Measurements from ENCODE around the gene USP17L22. TPM values are rescaled to one million over a fixed set of nuclear protein-coding genes. Genes with fewer than 3 reads are reported as not detected.

The USP17L22 gene
- total and polyA plus RNA-seq, 2 donors from 2014 or later (not counting 2 experiments from before 2014, with no cell fraction given): not detected

Other genes with a start within 250 kb of the USP17L22 start
- gene FAM90A26, start 97.2 kb upstream of the USP17L22 start, total RNA-seq: not detected in 2 replicates
- not detected in 2 replicates for gene FAM90A26, start 97.2 kb upstream of the USP17L22 start, polyA plus RNA-seq
- gene USP17L10, start 57.0 kb upstream of the USP17L22 start, total RNA-seq: not detected in 2 replicates
- gene USP17L10, start 57.0 kb upstream of the USP17L22 start, polyA plus RNA-seq: not detected in 2 replicates
- not detected in 2 replicates for gene USP17L11, start 52.2 kb upstream of the USP17L22 start, total RNA-seq
- not detected in 2 replicates for gene USP17L11, start 52.2 kb upstream of the USP17L22 start, polyA plus RNA-seq
- not detected in 2 replicates for gene USP17L12, start 47.5 kb upstream of the USP17L22 start, total RNA-seq
- gene USP17L12, start 47.5 kb upstream of the USP17L22 start, polyA plus RNA-seq: not detected in 2 replicates
- not detected in 2 replicates for gene USP17L13, start 42.7 kb upstream of the USP17L22 start, total RNA-seq
- gene USP17L13, start 42.7 kb upstream of the USP17L22 start, polyA plus RNA-seq: not detected in 2 replicates
- not detected in 2 replicates for gene USP17L15, start 33.2 kb upstream of the USP17L22 start, total RNA-seq
- gene USP17L15, start 33.2 kb upstream of the USP17L22 start, polyA plus RNA-seq: not detected in 2 replicates
- gene USP17L17, start 23.7 kb upstream of the USP17L22 start, total RNA-seq: not detected in 2 replicates
- not detected in 2 replicates for gene USP17L17, start 23.7 kb upstream of the USP17L22 start, polyA plus RNA-seq
- not detected in 2 replicates for gene USP17L18, start 19.0 kb upstream of the USP17L22 start, total RNA-seq
- not detected in 2 replicates for gene USP17L18, start 19.0 kb upstream of the USP17L22 start, polyA plus RNA-seq
- not detected in 2 replicates for gene USP17L19, start 14.2 kb upstream of the USP17L22 start, total RNA-seq
- gene USP17L19, start 14.2 kb upstream of the USP17L22 start, polyA plus RNA-seq: not detected in 2 replicates
- not detected in 2 replicates for gene USP17L20, start 9.5 kb upstream of the USP17L22 start, total RNA-seq
- not detected in 2 replicates for gene USP17L20, start 9.5 kb upstream of the USP17L22 start, polyA plus RNA-seq
- gene USP17L21, start 4.7 kb upstream of the USP17L22 start, total RNA-seq: not detected in 2 replicates
- gene USP17L21, start 4.7 kb upstream of the USP17L22 start, polyA plus RNA-seq: not detected in 2 replicates
- not detected in 2 replicates for gene USP17L24, start 57.5 kb downstream of the USP17L22 start, total RNA-seq
- not detected in 2 replicates for gene USP17L24, start 57.5 kb downstream of the USP17L22 start, polyA plus RNA-seq
- not detected in 2 replicates for gene USP17L25, start 62.3 kb downstream of the USP17L22 start, total RNA-seq
- gene USP17L25, start 62.3 kb downstream of the USP17L22 start, polyA plus RNA-seq: not detected in 2 replicates
- not detected in 2 replicates for gene USP17L26, start 67.0 kb downstream of the USP17L22 start, total RNA-seq
- gene USP17L26, start 67.0 kb downstream of the USP17L22 start, polyA plus RNA-seq: not detected in 2 replicates
- not detected in 2 replicates for gene USP17L5, start 71.8 kb downstream of the USP17L22 start, total RNA-seq
- gene USP17L5, start 71.8 kb downstream of the USP17L22 start, polyA plus RNA-seq: not detected in 2 replicates
- gene USP17L27, start 76.5 kb downstream of the USP17L22 start, total RNA-seq: not detected in 2 replicates
- not detected in 2 replicates for gene USP17L27, start 76.5 kb downstream of the USP17L22 start, polyA plus RNA-seq
- not detected in 2 replicates for gene USP17L28, start 81.3 kb downstream of the USP17L22 start, total RNA-seq
- not detected in 2 replicates for gene USP17L28, start 81.3 kb downstream of the USP17L22 start, polyA plus RNA-seq
- not detected in 2 replicates for gene USP17L29, start 86.0 kb downstream of the USP17L22 start, total RNA-seq
- gene USP17L29, start 86.0 kb downstream of the USP17L22 start, polyA plus RNA-seq: not detected in 2 replicates
- gene USP17L30, start 95.5 kb downstream of the USP17L22 start, total RNA-seq: not detected in 2 replicates
- gene USP17L30, start 95.5 kb downstream of the USP17L22 start, polyA plus RNA-seq: not detected in 2 replicates
- not detected in 2 replicates for gene DEFB131A, start 176.8 kb downstream of the USP17L22 start, total RNA-seq
- not detected in 2 replicates for gene DEFB131A, start 176.8 kb downstream of the USP17L22 start, polyA plus RNA-seq

Data from foreskin keratinocyte (primary cell).